Activated CD8-positive, alpha-beta memory T cell treated with anti-CD3 and anti-CD28 coated beads, Interleukin-2, amount 50 U/mL, for 1 hour (primary cell): Measurements from ENCODE around the gene TES.
"Not testable (repeated sequence)": the region's sequence is repeated elsewhere in the genome, so short reads cannot be mapped to it uniquely, and the experiment has no call there.

Experiments
- DNase-seq: peaks from one replicate; pipeline ENCODE4 v3.0.0-alpha.2; 2020; ENCODE audit errors: extremely low read depth

The TES gene

GRCh38 chr7:116284390-116284789 lies 74.1 kb downstream of the TES start:
- no peak for DNase-seq

- DNase-seq: no peak
Measured at GRCh38 chr7:116285252-116285651, 74.9 kb downstream of the TES start.

GRCh38 chr7:116290740-116291139 lies 80.4 kb downstream of the TES start:
- DNase-seq: no peak

- no peak for DNase-seq
Measured at GRCh38 chr7:116291937-116292336, 81.6 kb downstream of the TES start.

- DNase-seq: no peak
Measured at GRCh38 chr7:116292381-116292780, 82.0 kb downstream of the TES start.

- DNase-seq: no peak
Measured at GRCh38 chr7:116293139-116293538, 82.8 kb downstream of the TES start.

- no peak for DNase-seq
Measured at GRCh38 chr7:116293633-116294032, 83.3 kb downstream of the TES start.

GRCh38 chr7:116295903-116296302 lies 85.6 kb downstream of the TES start:
- not testable (repeated sequence) for DNase-seq

GRCh38 chr7:116298055-116298454 lies 87.7 kb downstream of the TES start:
- DNase-seq: no peak

GRCh38 chr7:116298576-116298975 lies 88.2 kb downstream of the TES start:
- DNase-seq: no peak

GRCh38 chr7:116305485-116306408 lies 95.4 kb downstream of the TES start:
- no peak for DNase-seq

GRCh38 chr7:116306409-116307048 lies 96.2 kb downstream of the TES start:
- DNase-seq: no peak

- no peak for DNase-seq
Measured at GRCh38 chr7:116307253-116307652, 96.9 kb downstream of the TES start.
